Measurements from ENCODE around the gene KDELR3. TPM values are rescaled to one million over a fixed set of nuclear protein-coding genes. Genes with fewer than 3 reads are reported as not detected.

Gene KDELR3
- total RNA-seq, 1 experiment from 2014 or later: 7.3 TPM

- Histone ChIP-seq H3K18ac (ENCODE audit: insufficient read length, low read depth, low read length) (no peak overlapping the region), H4K5ac (ENCODE audit: insufficient read length, low read depth, low read length) (no peak overlapping the region), H2BK20ac (ENCODE audit: low read depth, low read length, poor library complexity, severe bottlenecking) (no peak overlapping the region), H2AK5ac (ENCODE audit: insufficient read length, low read length) (no peak overlapping the region), H3K79me2 (ENCODE audit: insufficient read depth, low read length) (no peaks in the 10 kb centered on the region), H3K23me2 (ENCODE audit: insufficient read length, low read depth, low read length, poor library complexity, severe bottlenecking) (no peaks in the 10 kb centered on the region), H2BK5ac (ENCODE audit: insufficient read length, low read length) (no peak overlapping the region), H3K79me1 (ENCODE audit: insufficient read depth, low read depth, low read length, poor library complexity, severe bottlenecking) (no peaks in the 10 kb centered on the region), H3K4me1 (ENCODE audit: insufficient read depth, low read length) (no peaks in the 10 kb centered on the region; the same call in 1 of the 2 replicates), H3K56ac (ENCODE audit: insufficient read length, low read depth, low read length) (no peak overlapping the region), H3K4ac (ENCODE audit: low read depth, low read length) (no peak overlapping the region), H4K8ac (replicated peaks; ENCODE audit: insufficient read length, low read depth, low read length) (no peak overlapping the region), H2AFZ (ENCODE audit: low read length) (no peak overlapping the region), H3K14ac (ENCODE audit: insufficient read depth, low read length) (no peak overlapping the region; the same call in 1 of the 2 replicates), H3K9me3 (ENCODE audit: control insufficient read depth, low read depth, low read length) (no peaks in the 10 kb centered on the region), H3K27ac (ENCODE audit: insufficient read length, low read depth, low read length) (no peak overlapping the region), H4K91ac (ENCODE audit: insufficient read length, low read depth, low read length) (no peak overlapping the region), H3K23ac (ENCODE audit: insufficient read length, low read depth, low read length) (no peak overlapping the region), H2BK12ac (ENCODE audit: insufficient read length, low read depth, low read length) (no peak overlapping the region), H3K9ac (ENCODE audit: extremely low read depth, insufficient read length, low read length) (no peak overlapping the region), H3K4me2 (ENCODE audit: insufficient read depth, insufficient read length, low read length) (no peak overlapping the region), H3T11ph (ENCODE audit: low read length) (no peak overlapping the region), H4K20me1 (ENCODE audit: control insufficient read depth, insufficient read depth, insufficient read length) (no peaks in the 10 kb centered on the region), H2BK15ac (ENCODE audit: low read depth, low read length) (no peak overlapping the region), H3K27me3 (ENCODE audit: insufficient read depth, low read length) (no peaks in the 10 kb centered on the region), H2BK120ac (ENCODE audit: low read depth, low read length, poor library complexity, severe bottlenecking) (no peak overlapping the region)
- no peak overlapping the region for H3K4me3 Mint-ChIP-seq
- no peaks in the 10 kb centered on the region for H3K27me3 Mint-ChIP-seq (ENCODE audit: low read depth)
- no peak for TF ChIP-seq CTCF (conservative IDR thresholded peaks at IDR 0.05)
- H3K27ac Mint-ChIP-seq: peak overlapping the region in 1 of 3 experiments; percentile 52; a peak in 2 of 7 replicates
- no peaks in the 10 kb centered on the region for H3K36me3 Mint-ChIP-seq (ENCODE audit: insufficient read depth in 1 of 3, low read depth in 3 of 3)
- DNase-seq: no peak
- H3K9me3 Mint-ChIP-seq: no peaks in the 10 kb centered on the region
- peaks cover 23 to 40% of the 10 kb centered on the region in 2 experiments for H3K4me1 Mint-ChIP-seq
- no CpG with 5 or more reads among the region's 12 CpGs for WGBS (ENCODE audit: extremely low coverage, insufficient read length, low lambda C conversion rate)
These were observed 43.3 kb upstream of the KDELR3 start for GRCh38 chr22:38424525-38425080.

Data from H9 (cell line).